Fibroblast of mammary gland (primary cell): Measurements from ENCODE around the gene POLE3.
"Not testable (repeated sequence)": the region's sequence is repeated elsewhere in the genome, so short reads cannot be mapped to it uniquely, and the experiment has no call there.

ENCODE experiments used
- DNase-seq: peaks from one replicate; pipeline ENCODE4 v3.0.0-alpha.2; 2010; ENCODE audit warnings: low read depth
- H3K4me3 ChIP-seq: 2 replicates; pipeline ENCODE4 v1.5.1; 2011; ENCODE audit warnings: low read depth, mild to moderate bottlenecking, low read length, moderate library complexity; ENCODE audit not compliant: control insufficient read depth
- TF ChIP-seq, protein P1 (sequence below): conservative IDR thresholded peaks from 2 replicates; pipeline ENCODE4 v1.5.1; 2011; ENCODE audit warnings: low read depth, low read length, inconsistent platforms; ENCODE audit not compliant: control insufficient read depth, insufficient read depth

Gene POLE3

DNA sequence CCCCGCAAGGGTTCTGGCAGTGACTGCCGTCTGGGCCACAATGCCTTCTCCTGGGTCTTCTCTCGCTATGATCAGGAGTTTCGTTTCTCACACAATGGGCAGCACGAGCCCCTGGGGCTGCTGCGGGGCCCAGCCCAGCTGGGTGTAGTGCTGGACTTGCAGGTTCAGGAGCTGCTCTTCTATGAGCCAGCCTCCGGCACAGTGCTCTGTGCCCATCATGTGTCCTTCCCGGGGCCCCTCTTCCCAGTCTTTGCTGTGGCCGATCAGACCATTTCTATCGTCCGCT is 40.7 kb downstream of the POLE3 start:
- no peak overlapping the region for H3K4me3 ChIP-seq
- DNase-seq: no peak
- TF ChIP-seq, protein P1, sequence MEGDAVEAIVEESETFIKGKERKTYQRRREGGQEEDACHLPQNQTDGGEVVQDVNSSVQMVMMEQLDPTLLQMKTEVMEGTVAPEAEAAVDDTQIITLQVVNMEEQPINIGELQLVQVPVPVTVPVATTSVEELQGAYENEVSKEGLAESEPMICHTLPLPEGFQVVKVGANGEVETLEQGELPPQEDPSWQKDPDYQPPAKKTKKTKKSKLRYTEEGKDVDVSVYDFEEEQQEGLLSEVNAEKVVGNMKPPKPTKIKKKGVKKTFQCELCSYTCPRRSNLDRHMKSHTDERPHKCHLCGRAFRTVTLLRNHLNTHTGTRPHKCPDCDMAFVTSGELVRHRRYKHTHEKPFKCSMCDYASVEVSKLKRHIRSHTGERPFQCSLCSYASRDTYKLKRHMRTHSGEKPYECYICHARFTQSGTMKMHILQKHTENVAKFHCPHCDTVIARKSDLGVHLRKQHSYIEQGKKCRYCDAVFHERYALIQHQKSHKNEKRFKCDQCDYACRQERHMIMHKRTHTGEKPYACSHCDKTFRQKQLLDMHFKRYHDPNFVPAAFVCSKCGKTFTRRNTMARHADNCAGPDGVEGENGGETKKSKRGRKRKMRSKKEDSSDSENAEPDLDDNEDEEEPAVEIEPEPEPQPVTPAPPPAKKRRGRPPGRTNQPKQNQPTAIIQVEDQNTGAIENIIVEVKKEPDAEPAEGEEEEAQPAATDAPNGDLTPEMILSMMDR: no peak

- TF ChIP-seq, protein P1: no peak
- DNase-seq: no peak
- H3K4me3 ChIP-seq: no peak overlapping the region
These were observed 41.3 kb downstream of the POLE3 start for GRCh38 chr9:113368982-113369854.

GRCh38 chr9:113368348-113368981 is 42.0 kb downstream of the POLE3 start:
- no peak overlapping the region for H3K4me3 ChIP-seq
- TF ChIP-seq, protein P1: no peak
- DNase-seq: no peak

- peak; percentile 22 for DNase-seq
- H3K4me3 ChIP-seq: not testable (repeated sequence)
These were observed 44.8 kb downstream of the POLE3 start for GRCh38 chr9:113365652-113366051.

DNA sequence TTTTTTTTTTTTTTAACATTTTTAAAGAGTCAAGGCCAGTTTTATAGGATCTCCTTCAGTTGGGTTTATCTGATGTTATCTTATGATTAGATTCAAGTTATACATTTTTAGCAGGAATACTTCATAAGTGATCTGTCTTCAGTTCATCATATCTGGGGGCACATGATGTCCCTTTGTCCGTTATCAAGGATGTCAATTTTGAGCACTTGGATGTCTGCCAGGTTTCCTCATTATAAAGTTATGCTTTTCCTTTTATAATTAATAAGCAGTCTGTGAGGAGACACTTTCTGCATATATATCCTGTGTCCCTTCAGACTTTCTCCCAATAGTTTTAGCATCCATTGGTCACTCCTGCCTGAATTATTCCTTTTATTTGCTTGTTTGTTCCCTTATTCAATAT is 45.5 kb downstream of the POLE3 start:
- DNase-seq: no peak
- TF ChIP-seq, protein P1: no peak

GRCh38 chr9:113363336-113363735 is 47.1 kb downstream of the POLE3 start:
- no peak for DNase-seq
- TF ChIP-seq, protein P1: no peak

More for the DNA sequence above, 45.5 kb downstream of the POLE3 start:
- no peak overlapping the region for H3K4me3 ChIP-seq

GRCh38 chr9:113361304-113362018 is 49.0 kb downstream of the POLE3 start:
- TF ChIP-seq, protein P1: no peak
- DNase-seq: peak; percentile 64
- no peak overlapping the region for H3K4me3 ChIP-seq

More at GRCh38 chr9:113363336-113363735, 47.1 kb downstream of the POLE3 start:
- no peak overlapping the region for H3K4me3 ChIP-seq
